ENCODE data around the gene WDFY4.

GRCh38 chr10:48884179-48885045, 199.7 kb downstream of the WDFY4 start:
- TF ChIP-seq, protein P1, sequence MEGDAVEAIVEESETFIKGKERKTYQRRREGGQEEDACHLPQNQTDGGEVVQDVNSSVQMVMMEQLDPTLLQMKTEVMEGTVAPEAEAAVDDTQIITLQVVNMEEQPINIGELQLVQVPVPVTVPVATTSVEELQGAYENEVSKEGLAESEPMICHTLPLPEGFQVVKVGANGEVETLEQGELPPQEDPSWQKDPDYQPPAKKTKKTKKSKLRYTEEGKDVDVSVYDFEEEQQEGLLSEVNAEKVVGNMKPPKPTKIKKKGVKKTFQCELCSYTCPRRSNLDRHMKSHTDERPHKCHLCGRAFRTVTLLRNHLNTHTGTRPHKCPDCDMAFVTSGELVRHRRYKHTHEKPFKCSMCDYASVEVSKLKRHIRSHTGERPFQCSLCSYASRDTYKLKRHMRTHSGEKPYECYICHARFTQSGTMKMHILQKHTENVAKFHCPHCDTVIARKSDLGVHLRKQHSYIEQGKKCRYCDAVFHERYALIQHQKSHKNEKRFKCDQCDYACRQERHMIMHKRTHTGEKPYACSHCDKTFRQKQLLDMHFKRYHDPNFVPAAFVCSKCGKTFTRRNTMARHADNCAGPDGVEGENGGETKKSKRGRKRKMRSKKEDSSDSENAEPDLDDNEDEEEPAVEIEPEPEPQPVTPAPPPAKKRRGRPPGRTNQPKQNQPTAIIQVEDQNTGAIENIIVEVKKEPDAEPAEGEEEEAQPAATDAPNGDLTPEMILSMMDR (conservative IDR thresholded peaks at IDR 0.05 in 1 of 2, IDR thresholded peaks at IDR 0.05 in 1 of 2; ENCODE audit: low read depth in 1 of 2, low read length in 2 of 2): no peak
- no peak for TF ChIP-seq EZH2 (IDR thresholded peaks at IDR 0.05; ENCODE audit: low read length, missing control alignments)
